Purkinje cell (primary cell): ENCODE measurements around the gene TAS2R60. TPM values are rescaled to one million over a fixed set of nuclear protein-coding genes. Genes with fewer than 3 reads are reported as not detected.

Source experiments
- polyA plus RNA-seq: library from polyadenylated mRNA; unstranded; fragments of >200 nt; fragmentation: Nextera tagmentation; gene quantifications from 2 replicates; pipeline ENCODE4 v1.2.1, GENCODE V29; 2014

Gene TAS2R60, protein sequence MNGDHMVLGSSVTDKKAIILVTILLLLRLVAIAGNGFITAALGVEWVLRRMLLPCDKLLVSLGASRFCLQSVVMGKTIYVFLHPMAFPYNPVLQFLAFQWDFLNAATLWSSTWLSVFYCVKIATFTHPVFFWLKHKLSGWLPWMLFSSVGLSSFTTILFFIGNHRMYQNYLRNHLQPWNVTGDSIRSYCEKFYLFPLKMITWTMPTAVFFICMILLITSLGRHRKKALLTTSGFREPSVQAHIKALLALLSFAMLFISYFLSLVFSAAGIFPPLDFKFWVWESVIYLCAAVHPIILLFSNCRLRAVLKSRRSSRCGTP
- polyA plus RNA-seq = not detected in 2 replicates

GRCh38 chr7:143443153-143443552 lies at the start of gene TAS2R60:
Gene TAS2R60, plus strand, starts transcription at chr7:143443453. Its CDS starts 0 bp downstream, at chr7:143443453.

DNA sequence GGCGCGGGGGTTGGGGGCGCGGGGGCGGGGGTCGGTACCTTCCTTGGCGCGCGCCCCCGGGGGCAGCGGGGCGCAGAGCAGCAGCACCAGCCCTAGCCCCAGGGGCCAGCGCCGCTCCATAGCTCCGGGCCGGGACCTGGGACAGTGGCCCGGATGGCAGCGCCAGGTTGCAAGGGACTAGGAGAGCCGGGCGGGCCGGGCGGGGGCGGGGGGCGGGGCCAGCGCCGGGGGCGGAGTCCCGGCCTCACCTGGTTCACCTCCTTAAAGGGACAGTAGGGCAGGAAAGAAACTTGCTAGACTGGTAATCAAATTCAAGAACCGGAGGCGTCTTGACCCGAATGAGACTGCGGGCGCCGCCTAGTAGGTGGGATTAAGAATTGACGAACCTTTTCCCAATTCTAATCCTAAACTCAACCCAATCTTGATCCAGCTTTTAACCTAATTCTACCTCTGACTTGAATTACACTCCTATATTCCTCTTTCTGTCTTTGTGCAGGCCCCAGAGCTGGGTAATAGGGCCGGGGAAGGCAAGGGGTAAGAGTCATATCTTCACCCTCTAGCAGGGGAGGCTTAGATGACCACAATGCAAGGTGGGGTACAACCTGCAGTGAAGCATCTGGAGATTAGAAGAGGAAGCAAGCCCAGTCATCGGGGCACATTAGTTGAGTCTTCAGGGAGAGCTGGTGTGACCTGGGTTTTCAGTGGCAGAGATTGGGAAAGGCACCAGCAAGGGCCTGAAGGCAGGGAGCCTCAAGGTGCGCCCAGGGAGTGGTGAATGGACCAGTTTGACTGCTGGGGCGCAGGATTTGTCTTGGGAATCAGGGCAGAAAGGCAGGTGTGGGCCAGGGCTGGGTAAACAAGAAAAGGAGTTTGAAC lies 34.3 kb upstream of the TAS2R60 start, which contains the start of gene EPHA1:
EPHA1 (minus strand) TSS at position 171 of the 876 bp plus-strand sequence; CDS start at position 120, 51 bp downstream.

GRCh38 chr7:143477501-143478150 lies 34.4 kb downstream of the TAS2R60 start, which contains the start of gene TAS2R41:
Gene TAS2R41, plus strand, starts transcription at chr7:143477873. Its CDS starts 0 bp downstream, at chr7:143477873.

Other genes starting within 250 kb of the TAS2R60 start
- not detected in 2 replicates for gene TAS2R40, start 221.4 kb upstream of the TAS2R60 start, polyA plus RNA-seq
- 54.2 and 54.6 TPM in 2 replicates for gene GSTK1, start 180.0 kb upstream of the TAS2R60 start, polyA plus RNA-seq
- 2.9 TPM in 1 of 2 replicates, not detected in the other for gene TMEM139, start 158.5 kb upstream of the TAS2R60 start, polyA plus RNA-seq
- 1.3 and 3.5 TPM in 2 replicates for gene CASP2, start 155.1 kb upstream of the TAS2R60 start, polyA plus RNA-seq
- gene CLCN1, start 127.3 kb upstream of the TAS2R60 start, polyA plus RNA-seq = not detected in 2 replicates
- 0.35 and 3.6 TPM in 2 replicates for gene FAM131B, start 80.7 kb upstream of the TAS2R60 start, polyA plus RNA-seq
- gene ZYX, start 62.1 kb upstream of the TAS2R60 start, polyA plus RNA-seq = 1.4 and 4.9 TPM in 2 replicates
- not detected in 2 replicates for gene EPHA1, start 34.6 kb upstream of the TAS2R60 start, polyA plus RNA-seq
- not detected in 2 replicates for gene TAS2R41, start 34.4 kb downstream of the TAS2R60 start, polyA plus RNA-seq
- gene CTAGE15, start 128.3 kb downstream of the TAS2R60 start, polyA plus RNA-seq = not detected in 2 replicates
- 0.31 and 0.32 TPM in 2 replicates for gene TCAF2, start 177.5 kb downstream of the TAS2R60 start, polyA plus RNA-seq